CD4-positive, CD25-positive, alpha-beta regulatory T cell (primary cell): ENCODE data around the gene FAAH. TPM values are rescaled to one million over a fixed set of nuclear protein-coding genes. Genes with fewer than 3 reads are reported as not detected.
A peak's percentile ranks its signal among the peaks of the same experiment; 100 is the strongest.

ENCODE experiments used
- ATAC-seq, 2 donors: fragments of 150-1000 bp; cut with Tn5 transposase; one replicate each; pipeline ENCODE4 v1.10.0; 2021; ENCODE audit warnings: low read depth in 2 of 2, moderate number of reproducible peaks in 2 of 2, moderate library complexity in 1 of 2
- DNase-seq, 3 donors: peaks; one replicate each; pipeline versions ENCODE4 v3.0.0 to v3.0.0-alpha.2; 2012 to 2022; ENCODE audit warnings: mixed read lengths in 1 of 3
- H3K27ac ChIP-seq: one replicate; pipeline ENCODE4 v1.7.0; 2013; ENCODE audit warnings: mild to moderate bottlenecking, low read length; ENCODE audit not compliant: insufficient read depth, poor library complexity, severe bottlenecking
- H3K27me3 ChIP-seq: one replicate; pipeline ENCODE4 v1.7.0; 2013; ENCODE audit warnings: low read length; ENCODE audit not compliant: control insufficient read depth, insufficient read depth
- H3K36me3 ChIP-seq: one replicate; pipeline ENCODE4 v1.7.0; 2013; ENCODE audit warnings: mild to moderate bottlenecking, low read length, moderate library complexity; ENCODE audit not compliant: control insufficient read depth, insufficient read depth
- H3K4me1 ChIP-seq: 2 replicates; pipeline ENCODE4 v1.7.0; 2013; ENCODE audit warnings: mild to moderate bottlenecking, low read length; ENCODE audit not compliant: insufficient read depth, control insufficient read depth, poor library complexity, severe bottlenecking
- H3K4me3 ChIP-seq: one replicate; pipeline ENCODE4 v1.7.0; 2013; ENCODE audit warnings: low read depth, mild to moderate bottlenecking, low read length, moderate library complexity
- H3K9me3 ChIP-seq, 2 experiments: 1 replicate in 1 of 2; 2 replicates in 1 of 2; pipeline ENCODE4 v1.7.0; 2013; ENCODE audit warnings: low read length in 2 of 2, mild to moderate bottlenecking in 1 of 2, moderate library complexity in 1 of 2; ENCODE audit not compliant: control insufficient read depth in 2 of 2
- H3K27ac Mint-ChIP-seq, 3 donors: one replicate each; pipeline ENCODE4 v1.8.0; 2020 to 2022; ENCODE audit warnings: mild to moderate bottlenecking in 3 of 3, mixed read lengths in 3 of 3, moderate library complexity in 2 of 3
- H3K27me3 Mint-ChIP-seq: one replicate; pipeline ENCODE4 v1.8.0; 2022; ENCODE audit warnings: mild to moderate bottlenecking, mixed read lengths
- H3K36me3 Mint-ChIP-seq: one replicate; pipeline ENCODE4 v1.8.0; 2020; ENCODE audit warnings: mixed read lengths
- H3K4me1 Mint-ChIP-seq, 4 donors: one replicate each; pipeline ENCODE4 v1.8.0; 2020 to 2022; ENCODE audit warnings: mixed read lengths in 4 of 4, mild to moderate bottlenecking in 1 of 4
- H3K4me3 Mint-ChIP-seq, 4 donors: one replicate each; pipeline ENCODE4 v1.8.0; 2020 to 2022; ENCODE audit warnings: mild to moderate bottlenecking in 4 of 4, mixed read lengths in 4 of 4, moderate library complexity in 3 of 4
- H3K9me3 Mint-ChIP-seq, 7 donors: one replicate each; pipeline ENCODE4 v1.8.0; 2020 to 2022; ENCODE audit warnings: mixed read lengths in 7 of 7, mild to moderate bottlenecking in 3 of 7, moderate library complexity in 2 of 7
- polyA plus RNA-seq, 4 donors: library from polyadenylated mRNA; unstranded; fragments of 300-500 nt; fragmentation: Illumina TruSeq; gene quantifications; one replicate each; pipeline ENCODE4 v1.2.3, GENCODE V29; 2021
- total RNA-seq: library from RNA; stranded (reverse); gene quantifications from one replicate; pipeline ENCODE4 v1.2.3, GENCODE V29; 2022

Gene FAAH
- total and polyA plus RNA-seq, 5 donors from 2014 or later, result 0.86 to 7.3 (median 1.7) TPM

DNA sequence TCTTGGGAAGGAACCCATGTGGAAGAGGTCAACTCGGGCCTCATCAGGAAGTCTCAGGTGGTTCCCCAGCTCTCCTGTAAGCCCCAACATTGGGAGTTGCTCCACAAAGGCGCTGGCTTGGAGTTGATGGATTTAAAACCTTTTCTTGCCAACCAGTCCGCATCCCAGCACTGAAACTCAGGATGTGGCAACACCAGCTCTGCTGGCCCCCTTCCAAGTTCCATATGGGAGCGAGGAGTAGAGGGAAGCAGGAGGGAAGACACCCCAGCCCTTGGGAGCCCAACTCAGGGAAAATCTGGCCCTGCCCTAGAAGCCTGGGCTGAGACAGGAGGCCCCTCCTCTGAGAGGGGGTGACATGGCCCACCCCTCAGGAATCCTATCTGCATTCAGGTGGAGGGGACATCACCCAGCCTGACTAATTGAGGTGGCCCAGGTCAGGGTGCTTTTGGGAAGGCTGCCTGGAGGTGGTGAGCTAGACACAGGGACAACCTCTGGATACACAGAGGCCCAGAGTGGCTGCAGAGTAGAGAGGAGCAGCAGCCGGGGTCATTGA is 62.4 kb downstream of the FAAH start:
- no peaks in the 10 kb centered on the region for H3K36me3 ChIP-seq
- H3K27me3 ChIP-seq, result no peaks in the 10 kb centered on the region
- peaks cover 53% of the 10 kb centered on the region for H3K27me3 Mint-ChIP-seq
- H3K36me3 Mint-ChIP-seq, result no peaks in the 10 kb centered on the region
- H3K4me1 ChIP-seq, result no peaks in the 10 kb centered on the region
- no peak overlapping the region for H3K4me3 ChIP-seq
- peaks cover 0 to 1% (median 0%) of the 10 kb centered on the region in 7 donors for H3K9me3 Mint-ChIP-seq
- H3K4me1 Mint-ChIP-seq, result peaks cover 0 to 6% (median under 1%) of the 10 kb centered on the region in 4 donors
- no peak overlapping the region for H3K27ac Mint-ChIP-seq
- no peak overlapping the region for H3K4me3 Mint-ChIP-seq
- no peak overlapping the region for H3K27ac ChIP-seq
- no peaks in the 10 kb centered on the region for H3K9me3 ChIP-seq
- ATAC-seq (no peak), DNase-seq (no peak)

DNA sequence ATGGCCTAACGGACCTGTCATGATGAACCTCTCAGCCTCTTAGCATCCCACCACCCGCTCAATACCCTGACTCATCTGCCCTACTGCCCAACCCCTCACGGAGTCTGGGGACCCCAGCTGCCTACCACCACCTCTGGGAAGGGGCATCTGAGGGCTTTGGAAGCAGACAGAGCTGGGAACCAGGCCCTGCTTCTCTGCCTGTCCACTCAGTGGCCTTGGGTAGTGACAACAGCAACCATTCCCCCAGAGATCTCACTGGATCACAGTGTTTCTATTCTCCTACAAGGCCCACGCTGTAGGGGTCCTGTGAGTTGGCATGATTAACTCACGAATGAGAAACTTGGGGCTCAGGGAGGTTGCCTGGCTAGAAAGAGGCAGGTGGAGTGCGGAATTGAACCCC is 63.1 kb downstream of the FAAH start:
- Mint-ChIP-seq H3K27ac (no peak overlapping the region), H3K36me3 (no peaks in the 10 kb centered on the region), H3K4me3 (no peak overlapping the region), H3K27me3 (peaks cover 50% of the 10 kb centered on the region), H3K4me1 (peaks cover 0 to 6% (median under 1%) of the 10 kb centered on the region in 4 donors), H3K9me3 (no peaks in the 10 kb centered on the region)
- H3K4me3 ChIP-seq, result no peak overlapping the region
- H3K36me3 ChIP-seq, result no peaks in the 10 kb centered on the region
- DNase-seq (no peak), ATAC-seq (no peak)
- H3K27me3 ChIP-seq, result no peaks in the 10 kb centered on the region
- H3K27ac ChIP-seq, result no peak overlapping the region
- H3K9me3 ChIP-seq, result no peaks in the 10 kb centered on the region
- no peaks in the 10 kb centered on the region for H3K4me1 ChIP-seq

DNA sequence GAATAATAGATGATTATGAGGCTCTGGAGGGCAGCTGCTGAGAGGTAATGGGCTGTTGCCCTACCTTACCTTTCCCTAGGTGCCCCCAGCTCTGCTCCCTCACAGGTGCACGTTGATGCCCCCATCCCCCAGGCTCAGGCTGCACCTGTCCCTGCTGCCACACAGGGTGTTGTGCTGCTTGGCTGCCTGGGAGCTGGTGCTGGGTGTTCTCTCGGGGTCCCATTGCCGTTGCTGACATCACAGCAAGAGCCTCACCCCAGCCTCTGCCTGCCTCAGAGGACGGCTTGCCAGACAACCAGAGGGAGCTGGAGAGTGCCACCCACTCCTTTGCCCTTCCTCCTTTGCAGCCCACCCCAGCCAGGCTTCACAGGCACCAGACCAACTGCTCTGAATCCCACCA is 64.1 kb downstream of the FAAH start:
- Histone ChIP-seq H3K4me1 (no peaks in the 10 kb centered on the region), H3K36me3 (no peaks in the 10 kb centered on the region), H3K27me3 (no peaks in the 10 kb centered on the region), H3K9me3 (no peaks in the 10 kb centered on the region), H3K4me3 (no peak overlapping the region), H3K27ac (no peak overlapping the region)
- Mint-ChIP-seq H3K4me1 (peaks cover 0 to 6% (median under 1%) of the 10 kb centered on the region in 4 donors), H3K9me3 (no peaks in the 10 kb centered on the region), H3K36me3 (no peaks in the 10 kb centered on the region), H3K27me3 (peaks cover 58% of the 10 kb centered on the region), H3K4me3 (no peak overlapping the region), H3K27ac (no peak overlapping the region)
- DNase-seq, result no peak
- no peak for ATAC-seq

DNA sequence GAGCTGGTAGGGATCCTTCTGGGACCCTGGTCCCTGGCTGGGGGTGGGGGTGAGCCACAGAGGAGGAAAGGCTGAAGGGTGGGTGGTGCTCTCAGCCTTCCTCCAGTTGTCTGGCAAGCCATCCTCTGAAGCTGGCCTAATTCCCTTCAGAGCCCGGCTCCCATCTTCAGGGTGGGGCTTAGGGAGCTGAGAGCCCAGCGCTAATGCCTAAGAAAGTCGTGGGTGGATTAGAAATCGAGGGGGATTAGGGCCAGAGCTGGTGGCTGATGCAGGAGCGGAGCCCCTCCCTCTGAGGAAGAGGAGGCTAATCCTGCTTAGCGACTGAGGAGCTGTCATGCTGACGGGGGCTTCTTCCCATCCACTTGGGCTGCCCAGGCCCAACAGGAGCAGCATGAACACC is 64.7 kb downstream of the FAAH start:
- Histone ChIP-seq H3K36me3 (no peaks in the 10 kb centered on the region), H3K27me3 (no peaks in the 10 kb centered on the region), H3K9me3 (no peaks in the 10 kb centered on the region), H3K4me3 (no peak overlapping the region), H3K4me1 (no peaks in the 10 kb centered on the region), H3K27ac (no peak overlapping the region)
- Mint-ChIP-seq H3K4me3 (no peak overlapping the region), H3K4me1 (peaks cover 0 to 6% (median under 1%) of the 10 kb centered on the region in 4 donors), H3K9me3 (no peaks in the 10 kb centered on the region), H3K36me3 (no peaks in the 10 kb centered on the region), H3K27me3 (peaks cover 63% of the 10 kb centered on the region), H3K27ac (no peak overlapping the region)
- DNase-seq (no peak), ATAC-seq (no peak)

DNA sequence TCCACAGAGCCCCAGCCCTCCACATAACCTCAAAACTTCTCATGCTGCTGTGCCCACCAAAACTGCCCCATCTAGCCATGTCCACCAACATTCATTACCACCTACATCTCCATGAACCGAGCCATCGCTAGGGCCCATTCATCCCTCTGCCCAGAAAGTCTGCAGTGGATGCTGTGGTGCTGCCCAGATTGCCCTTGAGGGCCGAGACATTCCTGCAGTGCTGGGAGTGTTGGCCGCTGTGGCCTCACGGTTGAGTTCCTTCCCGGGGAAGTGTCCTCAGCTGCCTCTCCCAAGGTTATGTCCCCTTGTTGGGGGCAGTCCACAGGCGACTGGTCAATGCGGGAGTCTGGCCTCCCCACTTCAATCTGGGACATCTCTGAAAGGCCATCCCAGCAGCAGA is 65.2 kb downstream of the FAAH start:
- Mint-ChIP-seq H3K9me3 (no peaks in the 10 kb centered on the region), H3K27ac (no peak overlapping the region)

DNA sequence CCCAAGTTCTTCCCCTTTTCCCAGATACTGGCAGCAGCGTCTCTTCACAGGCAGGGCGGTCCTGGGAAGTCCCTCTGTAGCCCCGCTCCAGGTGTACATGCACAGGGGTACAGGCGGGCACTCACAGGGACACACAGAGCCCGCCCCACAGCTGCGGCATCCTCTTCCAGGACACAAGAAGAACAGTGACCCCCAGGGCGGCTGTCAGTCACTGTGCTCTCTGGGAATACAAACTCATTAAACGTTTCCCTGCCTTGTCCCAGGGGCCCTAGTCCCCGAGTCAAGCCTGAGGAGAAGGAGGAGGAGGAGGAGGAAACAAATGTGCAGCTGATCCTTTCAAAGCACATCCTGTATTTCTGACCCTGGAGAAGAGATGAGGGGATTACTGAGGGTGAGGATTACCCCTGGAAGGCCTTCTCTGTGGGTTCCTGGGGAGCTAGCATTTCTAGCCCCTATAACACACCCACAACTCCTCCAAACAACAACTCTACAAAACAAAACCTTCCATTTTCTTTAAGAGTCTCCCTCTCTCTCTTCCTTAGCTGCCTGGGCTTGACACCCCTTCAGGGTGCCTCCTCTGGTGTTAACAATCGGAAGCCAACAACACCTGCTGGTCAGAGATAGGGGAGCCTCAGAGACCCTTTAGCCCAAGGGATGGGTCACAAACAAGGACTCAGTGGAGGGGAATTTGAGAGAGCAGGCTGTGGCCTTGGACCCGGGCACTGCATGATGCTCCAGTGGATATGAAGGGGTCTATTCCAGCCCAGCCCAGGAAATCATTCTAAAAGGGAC is 67.1 kb downstream of the FAAH start:
- peaks cover 68% of the 10 kb centered on the region for H3K27me3 Mint-ChIP-seq
- H3K9me3 Mint-ChIP-seq, result no peaks in the 10 kb centered on the region
- no peaks in the 10 kb centered on the region for H3K36me3 Mint-ChIP-seq
- H3K9me3 ChIP-seq, result no peaks in the 10 kb centered on the region
- H3K4me1 Mint-ChIP-seq, result peaks cover 0 to 6% (median 4%) of the 10 kb centered on the region in 4 donors
- H3K4me1 ChIP-seq, result peaks cover 3% of the 10 kb centered on the region
- H3K27ac Mint-ChIP-seq, result no peak overlapping the region
- no peak overlapping the region for H3K4me3 Mint-ChIP-seq
- no peaks in the 10 kb centered on the region for H3K36me3 ChIP-seq
- DNase-seq (no peak), ATAC-seq (no peak)
- H3K27ac ChIP-seq, result no peak overlapping the region
- H3K4me3 ChIP-seq, result no peak overlapping the region
- H3K27me3 ChIP-seq, result peaks cover 4% of the 10 kb centered on the region

More for the DNA sequence above, 65.2 kb downstream of the FAAH start:
- peaks cover 66% of the 10 kb centered on the region for H3K27me3 Mint-ChIP-seq
- DNase-seq (no peak), ATAC-seq (no peak)
- Histone ChIP-seq H3K36me3 (no peaks in the 10 kb centered on the region), H3K9me3 (no peaks in the 10 kb centered on the region), H3K4me1 (no peaks in the 10 kb centered on the region), H3K27me3 (no peaks in the 10 kb centered on the region), H3K27ac (no peak overlapping the region), H3K4me3 (no peak overlapping the region)
- no peak overlapping the region for H3K4me3 Mint-ChIP-seq
- no peaks in the 10 kb centered on the region for H3K36me3 Mint-ChIP-seq
- peaks cover 0 to 6% (median under 1%) of the 10 kb centered on the region in 4 donors for H3K4me1 Mint-ChIP-seq

DNA sequence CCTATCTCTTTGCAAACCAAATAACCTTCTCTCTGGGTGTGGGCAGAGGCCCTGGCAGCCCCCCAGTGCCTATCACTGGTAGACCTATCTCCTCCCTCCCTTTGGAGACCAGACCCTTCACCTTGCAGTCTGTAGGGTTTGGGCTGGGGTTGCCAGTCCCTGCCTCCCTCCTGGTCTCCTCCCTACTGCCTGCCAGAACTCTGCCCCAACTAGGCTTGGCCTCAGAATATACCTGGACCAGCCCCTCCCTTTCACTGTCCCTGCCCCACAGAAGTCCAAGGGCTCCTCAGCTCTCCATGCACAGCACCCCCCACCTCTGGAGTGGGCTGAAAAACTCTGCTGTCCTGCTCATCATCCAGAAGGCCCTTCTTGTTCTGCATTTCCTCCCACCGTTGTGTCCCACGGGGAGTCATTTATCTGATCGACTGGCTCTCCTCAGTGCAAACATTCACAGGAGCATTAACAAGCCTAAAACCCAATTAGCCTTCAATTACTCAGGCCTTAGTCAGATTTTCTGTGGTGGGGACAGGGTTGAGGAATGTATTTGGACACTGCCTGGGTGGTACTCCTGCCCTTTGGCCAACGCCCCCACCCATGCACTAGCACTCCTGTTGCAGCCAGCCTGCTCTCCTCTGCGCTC is 67.8 kb downstream of the FAAH start:
- Histone ChIP-seq H3K4me3 (no peak overlapping the region), H3K9me3 (no peaks in the 10 kb centered on the region), H3K27ac (no peak overlapping the region), H3K36me3 (no peaks in the 10 kb centered on the region), H3K4me1 (peaks cover 8% of the 10 kb centered on the region), H3K27me3 (peaks cover 4% of the 10 kb centered on the region)
- DNase-seq, result no peak
- Mint-ChIP-seq H3K4me3 (no peak overlapping the region), H3K9me3 (no peaks in the 10 kb centered on the region), H3K4me1 (peaks cover 0 to 7% (median 4%) of the 10 kb centered on the region in 4 donors), H3K27me3 (peaks cover 73% of the 10 kb centered on the region), H3K36me3 (no peaks in the 10 kb centered on the region), H3K27ac (peak overlapping the region in 1 of 3 donors; percentile 46)
- ATAC-seq, result no peak
